A549 (cell line): ENCODE results near the gene TP73.

Experiments used
- CTCF ChIP-seq: fragments of >200 bp; sonication (Bioruptor Twin); formaldehyde crosslinking; IDR thresholded peaks from 3 replicates; pipeline ENCODE4 v1.5.1; 2016
- JUNB ChIP-seq: fragments of >200 bp; sonication (Bioruptor Twin); formaldehyde crosslinking; IDR thresholded peaks from 2 replicates; pipeline ENCODE4 v1.6.1; 2016
- MAZ ChIP-seq: fragments of 150-350 bp; IDR thresholded peaks from 2 replicates; pipeline ENCODE4 v1.6.1; 2014; ENCODE audit warnings: antibody characterized with exemption, low read depth, low read length, borderline replicate concordance
- PHF8 ChIP-seq: fragments of 200-600 bp; sonication (generic); IDR thresholded peaks from 2 replicates; pipeline ENCODE4 v1.6.1; 2016; ENCODE audit warnings: low read depth, mild to moderate bottlenecking, antibody characterized with exemption, moderate library complexity, borderline replicate concordance
- POLR2A ChIP-seq: IDR thresholded peaks from 2 replicates; pipeline ENCODE4 v1.6.1; 2012; ENCODE audit warnings: mild to moderate bottlenecking, low read length
- RAD21 ChIP-seq, 2 experiments: fragments of >200 bp in 1 of 2; sonication (Bioruptor Twin) in 1 of 2; formaldehyde crosslinking in 1 of 2; IDR thresholded peaks in 1 of 2; conservative IDR thresholded peaks in 1 of 2; 2 replicates in 1 of 2; 3 replicates in 1 of 2; pipeline ENCODE4 v1.6.1; 2012 to 2018; ENCODE audit warnings: inconsistent platforms in 1 of 2

GRCh38 chr1:3707939-3708328 lies 55.6 kb downstream of the TP73 start:
- TF ChIP-seq MAZ: no peak
- TF ChIP-seq CTCF: no peak
- no peak for TF ChIP-seq POLR2A
- TF ChIP-seq RAD21 (conservative IDR thresholded peaks at IDR 0.05 in 1 of 2, IDR thresholded peaks at IDR 0.05 in 1 of 2): no peak
- no peak for TF ChIP-seq PHF8
- no peak for TF ChIP-seq JUNB
